DOHH2 (cell line): ENCODE data around the gene UBXN2A.
"Not testable (repeated sequence)": the region's sequence is repeated elsewhere in the genome, so short reads cannot be mapped to it uniquely, and the experiment has no call there.

ENCODE experiments used
- H3F3A ChIP-seq: fragments of 200-600 bp; sonication (generic), shearing (Covaris generic); 2 replicates; pipeline ENCODE4 v1.6.0; 2016; ENCODE audit warnings: antibody characterized with exemption, mild to moderate bottlenecking; ENCODE audit not compliant: control insufficient read depth, insufficient read depth
- H3K27ac ChIP-seq: fragments of 200-600 bp; sonication (generic); 2 replicates; pipeline ENCODE4 v1.5.1; 2014; ENCODE audit warnings: low read depth, mild to moderate bottlenecking, low read length, moderate library complexity
- H3K27me3 ChIP-seq: fragments of 200-600 bp; sonication (generic); 2 replicates; pipeline ENCODE4 v1.6.1; 2014; ENCODE audit warnings: mild to moderate bottlenecking, low read length, mixed read lengths; ENCODE audit not compliant: control insufficient read depth
- H3K36me3 ChIP-seq: fragments of 200-600 bp; sonication (generic); 2 replicates; pipeline ENCODE4 v1.6.1; 2014; ENCODE audit warnings: mild to moderate bottlenecking, low read length, moderate library complexity, mixed read lengths; ENCODE audit not compliant: control insufficient read depth
- H3K4me1 ChIP-seq: fragments of 200-600 bp; sonication (generic); 2 replicates; pipeline ENCODE4 v1.6.1; 2014; ENCODE audit warnings: mild to moderate bottlenecking, low read length, mixed read lengths; ENCODE audit not compliant: control insufficient read depth
- H3K4me2 ChIP-seq: fragments of 200-600 bp; sonication (generic); 2 replicates; pipeline ENCODE4 v1.6.0; 2014; ENCODE audit warnings: mild to moderate bottlenecking, low read length, moderate library complexity
- H3K4me3 ChIP-seq: fragments of 200-600 bp; sonication (generic); 2 replicates; pipeline ENCODE4 v1.5.1; 2014; ENCODE audit warnings: mild to moderate bottlenecking, low read length, mixed read lengths
- H3K79me2 ChIP-seq: fragments of 200-600 bp; sonication (generic); 2 replicates; pipeline ENCODE4 v1.6.1; 2014; ENCODE audit warnings: mild to moderate bottlenecking, low read length, mixed read lengths; ENCODE audit not compliant: control insufficient read depth
- H3K9me2 ChIP-seq: fragments of 200-600 bp; sonication (generic); replicated peaks from 2 replicates; pipeline ENCODE4 v1.6.1; 2014; ENCODE audit warnings: mild to moderate bottlenecking, low read length, mixed read lengths; ENCODE audit not compliant: control insufficient read depth
- H3K9me3 ChIP-seq: fragments of 200-600 bp; sonication (generic); 2 replicates; pipeline ENCODE4 v1.6.1; 2014; ENCODE audit warnings: antibody characterized with exemption, low read length, mixed read lengths; ENCODE audit not compliant: control insufficient read depth, insufficient read depth
- H4K20me1 ChIP-seq: fragments of 200-600 bp; sonication (generic); 2 replicates; pipeline ENCODE4 v1.6.0; 2014; ENCODE audit warnings: low read depth, mild to moderate bottlenecking, antibody characterized with exemption, low read length, moderate library complexity; ENCODE audit not compliant: control insufficient read depth, insufficient read depth
- CTCF ChIP-seq: fragments of 200-600 bp; sonication (generic); IDR thresholded peaks from one replicate; pipeline ENCODE4 v1.5.1; 2014; ENCODE audit warnings: antibody characterized with exemption, mild to moderate bottlenecking, low read depth, low read length; ENCODE audit not compliant: poor library complexity, severe bottlenecking
- EZH2phosphoT487 ChIP-seq: fragments of 200-600 bp; sonication (generic); IDR thresholded peaks from 2 replicates; pipeline ENCODE4 v1.6.1; 2017; ENCODE audit warnings: borderline replicate concordance, mild to moderate bottlenecking, antibody characterized with exemption, low read length, moderate library complexity, mixed read lengths

Gene UBXN2A

DNA sequence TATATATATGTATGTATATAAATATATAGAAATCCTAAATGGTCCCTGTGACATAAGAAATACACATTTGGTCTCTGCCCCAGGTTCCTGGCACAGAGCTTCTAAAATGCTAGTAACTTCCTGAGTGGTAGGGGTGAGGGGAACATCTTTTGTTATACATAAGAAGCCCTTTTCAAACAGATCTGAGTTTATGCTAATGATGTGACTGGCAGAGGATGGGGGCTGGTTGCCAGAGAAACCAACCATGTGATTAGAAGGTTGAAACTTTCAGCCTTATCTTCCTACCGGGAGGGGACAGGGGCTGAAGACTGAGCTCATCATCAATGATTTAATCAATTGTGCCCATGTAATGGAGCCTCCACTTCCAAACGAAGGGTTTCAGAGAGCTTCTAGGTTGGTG, 86.0 kb downstream of the UBXN2A start:
- H3K4me3 ChIP-seq = no peak overlapping the region
- H4K20me1 ChIP-seq = no peaks in the 10 kb centered on the region
- no peaks in the 10 kb centered on the region for H3K79me2 ChIP-seq
- no peak overlapping the region for H3K4me2 ChIP-seq
- no peaks in the 10 kb centered on the region for H3F3A ChIP-seq
- H3K9me2 ChIP-seq = no peaks in the 10 kb centered on the region
- TF ChIP-seq CTCF = no peak
- no peak for TF ChIP-seq EZH2phosphoT487
- H3K4me1 ChIP-seq = no peaks in the 10 kb centered on the region
- no peaks in the 10 kb centered on the region for H3K9me3 ChIP-seq
- no peak overlapping the region for H3K27ac ChIP-seq
- no peaks in the 10 kb centered on the region for H3K27me3 ChIP-seq
- peaks cover 36% of the 10 kb centered on the region for H3K36me3 ChIP-seq

- H3K27ac ChIP-seq = no peak overlapping the region
- H4K20me1 ChIP-seq = no peaks in the 10 kb centered on the region
- no peak overlapping the region for H3K4me3 ChIP-seq
- peaks cover 35% of the 10 kb centered on the region for H3K36me3 ChIP-seq
- no peaks in the 10 kb centered on the region for H3F3A ChIP-seq
- no peaks in the 10 kb centered on the region for H3K9me2 ChIP-seq
- H3K9me3 ChIP-seq = no peaks in the 10 kb centered on the region
- H3K4me2 ChIP-seq = no peak overlapping the region
- H3K27me3 ChIP-seq = no peaks in the 10 kb centered on the region
- peaks cover 7% of the 10 kb centered on the region for H3K4me1 ChIP-seq
- H3K79me2 ChIP-seq = peaks cover 58% of the 10 kb centered on the region
- no peak for TF ChIP-seq EZH2phosphoT487
- TF ChIP-seq CTCF = no peak
Observed at GRCh38 chr2:24038786-24039499, 98.7 kb downstream of the UBXN2A start.

DNA sequence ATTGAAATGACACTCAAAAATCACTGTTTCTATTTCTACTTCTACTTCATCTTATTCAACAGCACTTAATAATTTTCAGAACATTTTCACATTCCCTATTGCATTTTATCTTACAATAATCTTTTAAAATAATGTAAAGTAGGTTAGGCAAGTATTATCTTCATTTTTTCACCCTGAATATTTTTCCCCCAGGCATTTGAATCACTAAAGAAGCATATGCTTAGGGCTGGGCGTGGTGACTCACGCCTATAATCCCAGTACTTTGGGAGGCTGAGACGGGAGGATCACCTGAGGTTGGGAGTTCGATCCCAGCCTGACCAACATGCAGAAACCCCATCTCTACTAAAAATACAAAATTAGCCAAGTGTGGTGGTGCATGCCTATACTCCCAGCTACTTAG, 100.2 kb downstream of the UBXN2A start:
- Histone ChIP-seq H3K36me3 (peaks cover 35% of the 10 kb centered on the region), H3K4me1 (peaks cover 12% of the 10 kb centered on the region), H3K27me3 (no peaks in the 10 kb centered on the region), H3K9me2 (no peaks in the 10 kb centered on the region), H3K4me2 (no peak overlapping the region), H3K27ac (no peak overlapping the region), H3K4me3 (no peak overlapping the region), H4K20me1 (no peaks in the 10 kb centered on the region), H3F3A (no peaks in the 10 kb centered on the region), H3K79me2 (peaks cover 60% of the 10 kb centered on the region), H3K9me3 (no peaks in the 10 kb centered on the region)
- TF ChIP-seq CTCF = no peak
- TF ChIP-seq EZH2phosphoT487 = no peak

GRCh38 chr2:24043133-24043532, 102.9 kb downstream of the UBXN2A start:
- H3K4me2 ChIP-seq, H3F3A ChIP-seq, H3K9me3 ChIP-seq, H3K27ac ChIP-seq, H4K20me1 ChIP-seq, H3K4me3 ChIP-seq, H3K27me3 ChIP-seq, H3K9me2 ChIP-seq: not testable (repeated sequence)
- Histone ChIP-seq H3K4me1 (peaks cover 20% of the 10 kb centered on the region), H3K79me2 (peaks cover 52% of the 10 kb centered on the region), H3K36me3 (peaks cover 14% of the 10 kb centered on the region)
